ENCODE measurements around the gene SUPT3H. TPM values are rescaled to one million over a fixed set of nuclear protein-coding genes. Genes with fewer than 3 reads are reported as not detected.

SUPT3H gene
- total and polyA plus RNA-seq, 4 experiments from 2014 or later = 11.8 to 13.6 (median 12.6) TPM

DNA sequence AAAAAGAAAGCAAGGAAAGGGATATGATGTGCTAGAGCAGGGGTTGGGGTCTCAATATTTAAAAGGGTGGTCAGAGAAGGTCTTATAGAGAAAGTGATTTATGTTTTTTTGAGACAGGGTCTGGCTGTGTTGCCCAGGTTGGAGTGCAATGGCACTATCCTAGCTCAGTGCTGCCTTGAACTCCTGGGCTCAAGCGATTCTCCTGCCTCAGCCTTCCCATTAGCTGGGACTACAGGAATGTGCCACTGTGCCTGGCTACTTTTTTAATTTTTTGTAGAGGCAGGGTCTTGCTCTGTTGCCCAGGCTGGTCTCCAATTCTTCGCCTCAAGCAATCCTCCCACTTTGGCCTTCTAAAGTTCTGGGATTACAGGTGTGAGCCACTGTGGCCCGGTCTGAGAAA, 557.0 kb downstream of the SUPT3H start:
- Histone ChIP-seq H3K27ac (ENCODE audit: low read depth, low read length) (no peak overlapping the region), H3K36me3 (ENCODE audit: insufficient read depth, low read length) (no peaks in the 10 kb centered on the region), H3K4me1 (ENCODE audit: insufficient read depth, low read length) (no peaks in the 10 kb centered on the region), H3K4me3 (ENCODE audit: low read length in 2 of 2) (no peak overlapping the region), H3K9me3 (ENCODE audit: control insufficient read depth in 1 of 2, low read length in 2 of 2) (no peaks in the 10 kb centered on the region), H3K27me3 (ENCODE audit: insufficient read depth, low read length) (no peaks in the 10 kb centered on the region)
- Mint-ChIP-seq H3K4me1 (peaks cover 0 to 2% (median 0%) of the 10 kb centered on the region in 4 donors), H3K9me3 (peaks cover 0 to 6% (median 3%) of the 10 kb centered on the region in 8 donors), H3K36me3 (peaks cover 33 to 42% of the 10 kb centered on the region in 2 donors), H3K27ac (peak overlapping the region in 1 of 7 donors; percentile 47), H3K4me3 (no peak overlapping the region), H3K27me3 (no peaks in the 10 kb centered on the region)
- POLR2A ChIA-PET (ENCODE audit: partially characterized antibody) = no interaction called here
- DNase-seq = no peak
- CTCF ChIA-PET (ENCODE audit: partially characterized antibody) = no interaction called here
- intact Hi-C loops (cut with micrococcal nuclease) = no loop called here

DNA sequence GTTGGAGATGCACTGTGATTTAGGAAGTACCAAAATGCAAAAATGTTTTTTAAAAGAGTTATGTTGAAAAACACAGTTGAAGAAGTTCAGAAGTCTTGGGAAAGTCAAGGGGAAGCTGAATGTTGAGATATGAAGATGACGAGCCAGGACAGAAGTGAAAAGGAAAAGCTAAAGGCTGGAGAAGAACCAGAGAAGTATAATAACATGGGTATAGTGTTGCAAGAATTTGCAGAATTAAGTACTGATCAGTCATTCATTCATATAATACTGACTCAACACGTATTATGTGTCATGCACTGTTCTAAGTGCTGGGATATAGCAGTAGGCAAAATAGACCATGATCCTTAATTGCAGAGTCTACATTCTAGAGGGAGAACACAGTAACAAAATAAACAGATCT, 557.4 kb downstream of the SUPT3H start:
- Histone ChIP-seq H3K36me3 (ENCODE audit: insufficient read depth, low read length) (no peaks in the 10 kb centered on the region), H3K27me3 (ENCODE audit: insufficient read depth, low read length) (no peaks in the 10 kb centered on the region), H3K4me3 (ENCODE audit: low read length in 2 of 2) (no peak overlapping the region), H3K9me3 (ENCODE audit: control insufficient read depth in 1 of 2, low read length in 2 of 2) (no peaks in the 10 kb centered on the region), H3K4me1 (ENCODE audit: insufficient read depth, low read length) (no peaks in the 10 kb centered on the region), H3K27ac (ENCODE audit: low read depth, low read length) (no peak overlapping the region)
- POLR2A ChIA-PET (ENCODE audit: partially characterized antibody) = no interaction called here
- peaks cover 0 to 2% (median 0%) of the 10 kb centered on the region in 4 donors for H3K4me1 Mint-ChIP-seq
- H3K4me3 Mint-ChIP-seq = no peak overlapping the region
- H3K27ac Mint-ChIP-seq = peak overlapping the region in 2 of 7 donors; percentile 23 to 47
- H3K9me3 Mint-ChIP-seq = peaks cover 0 to 6% (median 3%) of the 10 kb centered on the region in 8 donors
- CTCF ChIA-PET (ENCODE audit: partially characterized antibody) = no interaction called here
- H3K27me3 Mint-ChIP-seq = no peaks in the 10 kb centered on the region
- intact Hi-C loops (cut with micrococcal nuclease) = no loop called here
- H3K36me3 Mint-ChIP-seq = peaks cover 28 to 37% of the 10 kb centered on the region in 2 donors
- no peak for DNase-seq

DNA sequence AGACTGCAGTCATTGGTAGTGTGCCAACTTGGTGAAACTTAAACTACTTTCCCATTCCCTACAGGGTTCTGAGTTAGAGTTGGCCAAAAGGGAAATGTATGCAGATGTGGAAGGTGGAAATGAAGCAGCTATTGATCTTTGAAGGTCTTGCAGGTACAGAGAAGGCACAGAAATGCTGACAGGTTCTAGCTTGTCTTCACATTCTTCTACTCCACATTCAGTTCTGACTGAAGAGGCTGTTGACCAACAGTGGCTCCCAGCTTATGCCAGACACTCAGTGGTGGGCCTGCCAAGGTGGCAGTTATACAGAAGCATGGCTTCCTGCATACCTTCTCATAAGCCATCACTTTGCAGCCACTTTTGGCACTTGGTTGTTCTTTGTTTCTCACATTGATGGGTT, 566.3 kb downstream of the SUPT3H start:
- Histone ChIP-seq H3K4me3 (ENCODE audit: low read length in 2 of 2) (no peak overlapping the region), H3K27me3 (ENCODE audit: insufficient read depth, low read length) (no peaks in the 10 kb centered on the region), H3K4me1 (ENCODE audit: insufficient read depth, low read length) (peaks cover 21% of the 10 kb centered on the region), H3K27ac (ENCODE audit: low read depth, low read length) (no peak overlapping the region), H3K36me3 (ENCODE audit: insufficient read depth, low read length) (no peaks in the 10 kb centered on the region), H3K9me3 (ENCODE audit: control insufficient read depth in 1 of 2, low read length in 2 of 2) (no peaks in the 10 kb centered on the region)
- ChIA-PET POLR2A (ENCODE audit: partially characterized antibody) (no interaction called here), CTCF (ENCODE audit: partially characterized antibody) (no interaction called here)
- Mint-ChIP-seq H3K27me3 (no peaks in the 10 kb centered on the region), H3K27ac (peak overlapping the region in 2 of 7 donors; percentile 20 to 61), H3K4me1 (peaks cover 19 to 34% (median 26%) of the 10 kb centered on the region in 4 donors), H3K4me3 (no peak overlapping the region), H3K36me3 (peaks cover 7 to 14% of the 10 kb centered on the region in 2 donors), H3K9me3 (peaks cover 0 to 2% (median 0%) of the 10 kb centered on the region in 8 donors)
- intact Hi-C loops (cut with micrococcal nuclease) = no loop called here
- DNase-seq = no peak

GRCh38 chr6:44809258-44809657, 568.5 kb downstream of the SUPT3H start:
- peak overlapping the region in 3 of 7 donors; percentile 1 to 60 (median 33) for H3K27ac Mint-ChIP-seq
- H3K4me1 Mint-ChIP-seq = peaks cover 23 to 34% (median 26%) of the 10 kb centered on the region in 4 donors
- peaks cover 2 to 11% of the 10 kb centered on the region in 2 donors for H3K36me3 Mint-ChIP-seq
- no peaks in the 10 kb centered on the region for H3K9me3 ChIP-seq (ENCODE audit: control insufficient read depth in 1 of 2, low read length in 2 of 2)
- no peaks in the 10 kb centered on the region for H3K36me3 ChIP-seq (ENCODE audit: insufficient read depth, low read length)
- POLR2A ChIA-PET (ENCODE audit: partially characterized antibody) = interaction anchor here (0.6 kb wide), 1 partner anchor 64 kb away, joined by 4 read pairs; no protein-coding TSS in a partner anchor
- no peaks in the 10 kb centered on the region for H3K9me3 Mint-ChIP-seq
- CTCF ChIA-PET (ENCODE audit: partially characterized antibody) = interaction anchor here (1.1 kb wide), 1 partner anchor 905 kb away, joined by 3 read pairs; no protein-coding TSS in a partner anchor
- intact Hi-C loops (cut with micrococcal nuclease) = no loop called here
- no peak for DNase-seq
- no peaks in the 10 kb centered on the region for H3K27me3 ChIP-seq (ENCODE audit: insufficient read depth, low read length)
- H3K4me3 ChIP-seq (ENCODE audit: low read length in 2 of 2) = no peak overlapping the region
- no peak overlapping the region for H3K27ac ChIP-seq (ENCODE audit: low read depth, low read length)
- no peaks in the 10 kb centered on the region for H3K27me3 Mint-ChIP-seq
- peaks cover 21% of the 10 kb centered on the region for H3K4me1 ChIP-seq (ENCODE audit: insufficient read depth, low read length)
- peak overlapping the region in 3 of 8 donors; percentile 3 to 43 (median 23) for H3K4me3 Mint-ChIP-seq

DNA sequence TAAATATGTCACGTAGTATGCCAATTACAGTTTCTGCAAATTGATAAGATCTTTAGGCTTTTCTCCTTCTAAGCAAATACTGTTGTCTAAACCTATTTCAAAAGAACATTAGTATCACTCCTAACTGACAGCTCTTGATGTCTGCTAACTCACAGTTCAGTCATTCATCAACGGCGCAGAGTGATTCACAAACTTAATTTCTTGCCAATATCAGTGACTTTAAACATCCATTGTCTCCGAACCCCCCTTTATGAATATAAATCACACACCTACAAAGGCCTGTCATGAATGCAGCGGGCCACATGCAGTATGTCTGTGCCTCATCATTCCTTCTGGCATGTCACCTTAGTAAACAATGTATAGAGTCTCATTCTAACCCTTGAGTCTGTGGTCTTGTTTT, 569.6 kb downstream of the SUPT3H start:
- H3K4me1 Mint-ChIP-seq = peaks cover 23 to 34% (median 26%) of the 10 kb centered on the region in 4 donors
- no peak for DNase-seq
- H3K27me3 Mint-ChIP-seq = no peaks in the 10 kb centered on the region
- H3K27ac Mint-ChIP-seq = peak overlapping the region in 1 of 7 donors; percentile 16
- Histone ChIP-seq H3K27me3 (ENCODE audit: insufficient read depth, low read length) (no peaks in the 10 kb centered on the region), H3K9me3 (ENCODE audit: control insufficient read depth in 1 of 2, low read length in 2 of 2) (no peaks in the 10 kb centered on the region), H3K27ac (ENCODE audit: low read depth, low read length) (no peak overlapping the region), H3K4me1 (ENCODE audit: insufficient read depth, low read length) (peaks cover 21% of the 10 kb centered on the region), H3K36me3 (ENCODE audit: insufficient read depth, low read length) (no peaks in the 10 kb centered on the region), H3K4me3 (ENCODE audit: low read length in 2 of 2) (no peak overlapping the region)
- H3K9me3 Mint-ChIP-seq = no peaks in the 10 kb centered on the region
- ChIA-PET CTCF (ENCODE audit: partially characterized antibody) (interaction anchor here (1.1 kb wide), 1 partner anchor 906 kb away, joined by 3 read pairs; no protein-coding TSS in a partner anchor), POLR2A (ENCODE audit: partially characterized antibody) (no interaction called here)
- H3K4me3 Mint-ChIP-seq = no peak overlapping the region
- intact Hi-C loops (cut with micrococcal nuclease) = no loop called here
- peaks cover 0 to 11% of the 10 kb centered on the region in 2 donors for H3K36me3 Mint-ChIP-seq

DNA sequence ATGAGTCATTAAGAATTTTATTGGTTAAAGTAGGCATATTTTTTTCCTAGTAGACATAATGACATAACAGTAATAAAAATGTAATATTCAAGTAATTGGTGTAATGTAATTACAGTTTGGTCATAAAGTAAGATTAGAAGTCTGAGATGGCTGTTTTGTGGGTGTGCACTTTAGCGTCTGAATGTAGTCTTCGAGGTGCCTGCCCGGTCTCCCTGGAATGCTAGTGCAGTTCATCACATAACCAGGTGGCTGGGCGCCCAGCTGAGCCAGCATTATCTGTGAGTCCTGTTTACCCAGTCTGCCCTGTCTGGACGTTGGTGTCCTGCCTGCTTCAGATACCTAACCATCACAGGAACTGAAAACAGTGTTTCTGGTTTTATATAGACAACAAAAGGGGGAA, 571.1 kb downstream of the SUPT3H start:
- Mint-ChIP-seq H3K4me3 (no peak overlapping the region), H3K36me3 (peaks cover 0 to 8% of the 10 kb centered on the region in 2 donors), H3K9me3 (no peaks in the 10 kb centered on the region), H3K27ac (no peak overlapping the region), H3K4me1 (peaks cover 20 to 24% (median 23%) of the 10 kb centered on the region in 4 donors), H3K27me3 (no peaks in the 10 kb centered on the region)
- intact Hi-C loops (cut with micrococcal nuclease) = no loop called here
- Histone ChIP-seq H3K4me3 (ENCODE audit: low read length in 2 of 2) (no peak overlapping the region), H3K27ac (ENCODE audit: low read depth, low read length) (no peak overlapping the region), H3K4me1 (ENCODE audit: insufficient read depth, low read length) (peaks cover 19% of the 10 kb centered on the region), H3K27me3 (ENCODE audit: insufficient read depth, low read length) (no peaks in the 10 kb centered on the region), H3K36me3 (ENCODE audit: insufficient read depth, low read length) (no peaks in the 10 kb centered on the region), H3K9me3 (ENCODE audit: control insufficient read depth in 1 of 2, low read length in 2 of 2) (no peaks in the 10 kb centered on the region)
- no peak for DNase-seq
- POLR2A ChIA-PET (ENCODE audit: partially characterized antibody) = interaction anchor here (1.1 kb wide), 1 partner anchor 19 kb away, joined by 3 read pairs; no protein-coding TSS in a partner anchor
- CTCF ChIA-PET (ENCODE audit: partially characterized antibody) = no interaction called here

- peaks cover 12 to 16% (median 16%) of the 10 kb centered on the region in 4 donors for H3K4me1 Mint-ChIP-seq
- no peaks in the 10 kb centered on the region for H3K9me3 Mint-ChIP-seq
- Histone ChIP-seq H3K27ac (ENCODE audit: low read depth, low read length) (no peak overlapping the region), H3K27me3 (ENCODE audit: insufficient read depth, low read length) (no peaks in the 10 kb centered on the region), H3K4me3 (ENCODE audit: low read length in 2 of 2) (no peak overlapping the region), H3K36me3 (ENCODE audit: insufficient read depth, low read length) (no peaks in the 10 kb centered on the region), H3K4me1 (ENCODE audit: insufficient read depth, low read length) (peaks cover 12% of the 10 kb centered on the region), H3K9me3 (ENCODE audit: control insufficient read depth in 1 of 2, low read length in 2 of 2) (no peaks in the 10 kb centered on the region)
- H3K4me3 Mint-ChIP-seq = no peak overlapping the region
- peaks cover 0 to 3% of the 10 kb centered on the region in 2 donors for H3K27me3 Mint-ChIP-seq
- peak overlapping the region in 1 of 7 donors; percentile 63 for H3K27ac Mint-ChIP-seq
- H3K36me3 Mint-ChIP-seq = no peaks in the 10 kb centered on the region
- DNase-seq = no peak
- ChIA-PET POLR2A (ENCODE audit: partially characterized antibody) (no interaction called here), CTCF (ENCODE audit: partially characterized antibody) (no interaction called here)
- intact Hi-C loops (cut with micrococcal nuclease) = no loop called here
Measured at GRCh38 chr6:44805238-44805846, 572.4 kb downstream of the SUPT3H start.
